ENCODE data around the gene KCNQ1OT1. TPM values are rescaled to one million over a fixed set of nuclear protein-coding genes. Genes with fewer than 3 reads are reported as not detected.
A peak's percentile ranks its signal among the peaks of the same experiment; 100 is the strongest.

The KCNQ1OT1 gene
- total and polyA plus RNA-seq, 9 donors: 0.43 to 11.5 (median 5.2) TPM

GRCh38 chr11:2584812-2585565 is 114.8 kb downstream of the KCNQ1OT1 start:
- Histone ChIP-seq H3K27ac (no peak overlapping the region), H3K9me3 (no peaks in the 10 kb centered on the region)

DNA sequence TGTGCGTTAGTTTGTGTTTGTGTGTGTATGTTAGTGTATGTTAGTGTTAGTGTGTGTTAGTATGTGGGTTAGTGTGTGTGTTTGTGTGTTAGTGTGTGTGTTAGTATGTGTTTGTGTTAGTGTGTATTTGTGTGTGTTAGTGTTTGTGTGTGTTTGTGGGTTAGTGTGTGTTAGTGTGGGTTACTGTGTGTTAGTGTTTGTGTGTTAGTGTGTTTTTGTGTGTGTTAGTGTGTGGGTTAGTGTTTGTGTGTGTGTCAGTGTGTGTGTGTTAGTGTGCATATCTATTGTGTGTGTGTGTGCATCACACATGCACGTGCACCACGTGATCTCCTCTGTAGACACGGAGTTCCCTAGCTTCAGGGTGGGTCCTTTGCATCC is 115.4 kb downstream of the KCNQ1OT1 start:
- no peaks in the 10 kb centered on the region for H3K9me3 ChIP-seq
- H3K4me1 ChIP-seq (ENCODE audit: insufficient read depth): peaks cover 1% of the 10 kb centered on the region
- no peak overlapping the region for H3K27ac ChIP-seq
- intact Hi-C loops (cut with DNase I): no loop called here
- no peaks in the 10 kb centered on the region for H3K36me3 ChIP-seq
- TF ChIP-seq, protein P1, sequence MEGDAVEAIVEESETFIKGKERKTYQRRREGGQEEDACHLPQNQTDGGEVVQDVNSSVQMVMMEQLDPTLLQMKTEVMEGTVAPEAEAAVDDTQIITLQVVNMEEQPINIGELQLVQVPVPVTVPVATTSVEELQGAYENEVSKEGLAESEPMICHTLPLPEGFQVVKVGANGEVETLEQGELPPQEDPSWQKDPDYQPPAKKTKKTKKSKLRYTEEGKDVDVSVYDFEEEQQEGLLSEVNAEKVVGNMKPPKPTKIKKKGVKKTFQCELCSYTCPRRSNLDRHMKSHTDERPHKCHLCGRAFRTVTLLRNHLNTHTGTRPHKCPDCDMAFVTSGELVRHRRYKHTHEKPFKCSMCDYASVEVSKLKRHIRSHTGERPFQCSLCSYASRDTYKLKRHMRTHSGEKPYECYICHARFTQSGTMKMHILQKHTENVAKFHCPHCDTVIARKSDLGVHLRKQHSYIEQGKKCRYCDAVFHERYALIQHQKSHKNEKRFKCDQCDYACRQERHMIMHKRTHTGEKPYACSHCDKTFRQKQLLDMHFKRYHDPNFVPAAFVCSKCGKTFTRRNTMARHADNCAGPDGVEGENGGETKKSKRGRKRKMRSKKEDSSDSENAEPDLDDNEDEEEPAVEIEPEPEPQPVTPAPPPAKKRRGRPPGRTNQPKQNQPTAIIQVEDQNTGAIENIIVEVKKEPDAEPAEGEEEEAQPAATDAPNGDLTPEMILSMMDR (IDR thresholded peaks at IDR 0.05): no peak
- no peak for TF ChIP-seq EP300 (IDR thresholded peaks at IDR 0.05)
- TF ChIP-seq POLR2A (IDR thresholded peaks at IDR 0.05): no peak
- H3K27me3 ChIP-seq: no peaks in the 10 kb centered on the region
- no peak for DNase-seq
- WGBS, 3 donors: 61 to 74% (median 64%) methylated on average over 4 of the region's 4 CpGs
- H3K4me3 ChIP-seq: no peak overlapping the region

More at GRCh38 chr11:2584812-2585565, 114.8 kb downstream of the KCNQ1OT1 start:
- WGBS, 3 donors: 86 to 90% (median 90%) methylated on average over 18 of the region's 18 CpGs
- Histone ChIP-seq H3K4me3 (no peak overlapping the region), H3K36me3 (no peaks in the 10 kb centered on the region), H3K4me1 (ENCODE audit: insufficient read depth) (peaks cover 1% of the 10 kb centered on the region), H3K27me3 (no peaks in the 10 kb centered on the region)
- TF ChIP-seq, protein P1 (IDR thresholded peaks at IDR 0.05): no peak
- TF ChIP-seq POLR2A (IDR thresholded peaks at IDR 0.05) (no peak), EP300 (IDR thresholded peaks at IDR 0.05) (no peak)
- peak in 4 of 5 donors; percentile 6 to 27 (median 13) for DNase-seq
- intact Hi-C loops (cut with DNase I): no loop called here

- H3K9me3 ChIP-seq: no peaks in the 10 kb centered on the region
- TF ChIP-seq EP300 (IDR thresholded peaks at IDR 0.05): no peak
- TF ChIP-seq, protein P1 (IDR thresholded peaks at IDR 0.05): no peak
- no peak for TF ChIP-seq POLR2A (IDR thresholded peaks at IDR 0.05)
- peaks cover 1% of the 10 kb centered on the region for H3K4me1 ChIP-seq (ENCODE audit: insufficient read depth)
- 84 to 92% (median 89%) methylated on average over 6 of the region's 6 CpGs for WGBS, 3 donors
- no peaks in the 10 kb centered on the region for H3K27me3 ChIP-seq
- intact Hi-C loops (cut with DNase I): no loop called here
- no peaks in the 10 kb centered on the region for H3K36me3 ChIP-seq
- no peak overlapping the region for H3K4me3 ChIP-seq
- H3K27ac ChIP-seq: no peak overlapping the region
- peak in 2 of 5 donors; percentile 11 to 19 for DNase-seq
Measured at GRCh38 chr11:2583605-2583958, 116.2 kb downstream of the KCNQ1OT1 start.

GRCh38 chr11:2582946-2583604 is 116.7 kb downstream of the KCNQ1OT1 start:
- WGBS, 3 donors: 74 to 84% (median 79%) methylated on average over 31 to 33 of the region's 33 CpGs
- intact Hi-C loops (cut with DNase I): no loop called here
- peaks cover 1% of the 10 kb centered on the region for H3K4me1 ChIP-seq (ENCODE audit: insufficient read depth)
- TF ChIP-seq EP300 (IDR thresholded peaks at IDR 0.05) (no peak), POLR2A (IDR thresholded peaks at IDR 0.05) (no peak)
- TF ChIP-seq, protein P1 (IDR thresholded peaks at IDR 0.05): no peak
- H3K4me3 ChIP-seq: no peak overlapping the region
- H3K27ac ChIP-seq: no peak overlapping the region
- no peaks in the 10 kb centered on the region for H3K36me3 ChIP-seq
- H3K27me3 ChIP-seq: no peaks in the 10 kb centered on the region
- no peaks in the 10 kb centered on the region for H3K9me3 ChIP-seq
- DNase-seq: peak in 4 of 5 donors; percentile 7 to 27 (median 15)
